HFF-Myc (cell line): Measurements from ENCODE around the gene ZNF138.

ENCODE experiments used
- DNase-seq: peaks from one replicate; pipeline ENCODE4 v3.0.0-alpha.2; 2011; ENCODE audit warnings: low read depth; ENCODE audit errors: extremely low read depth
- H3K4me3 ChIP-seq: replicated peaks from 2 replicates; pipeline ENCODE4 v1.5.1; 2011; ENCODE audit warnings: low read depth, mild to moderate bottlenecking, control low read depth, low read length
- CTCF ChIP-seq: IDR thresholded peaks from 2 replicates; pipeline ENCODE4 v1.5.1; 2012; ENCODE audit warnings: mild to moderate bottlenecking, low read depth, low read length, control low read depth; ENCODE audit errors: missing control alignments

ZNF138 gene

GRCh38 chr7:64879086-64879730, 85.0 kb downstream of the ZNF138 start:
- no peak for DNase-seq
- TF ChIP-seq CTCF, result no peak
- H3K4me3 ChIP-seq, result no peak overlapping the region

- no peak for TF ChIP-seq CTCF
- no peak overlapping the region for H3K4me3 ChIP-seq
- no peak for DNase-seq
Measured at GRCh38 chr7:64879800-64880199, 85.6 kb downstream of the ZNF138 start.

GRCh38 chr7:64880322-64881297, 86.4 kb downstream of the ZNF138 start:
- H3K4me3 ChIP-seq, result no peak overlapping the region
- TF ChIP-seq CTCF, result no peak
- DNase-seq, result no peak

- no peak overlapping the region for H3K4me3 ChIP-seq
- no peak for DNase-seq
- no peak for TF ChIP-seq CTCF
Measured at GRCh38 chr7:64881461-64882287, 87.4 kb downstream of the ZNF138 start.

- peak overlapping the region; percentile 15 for H3K4me3 ChIP-seq
- no peak for TF ChIP-seq CTCF
- no peak for DNase-seq
Measured at GRCh38 chr7:64882341-64883112, 88.3 kb downstream of the ZNF138 start.
